HG03378 (cell line): ENCODE data around the gene PRKAR1B.

Experiments used
- ATAC-seq: cut with Tn5 transposase; IDR thresholded peaks from one replicate; pipeline ENCODE4 v1.9.1; 2021; ENCODE audit warnings: mild to moderate bottlenecking, moderate library complexity; ENCODE audit not compliant: unreplicated experiment

The PRKAR1B gene

GRCh38 chr7:607938-608337 lies 119.1 kb downstream of the PRKAR1B start:
- ATAC-seq = no peak

- no peak for ATAC-seq
Observed at GRCh38 chr7:605661-606450, 121.2 kb downstream of the PRKAR1B start.

GRCh38 chr7:604884-605531 lies 122.1 kb downstream of the PRKAR1B start:
- no peak for ATAC-seq

GRCh38 chr7:604001-604883 lies 122.8 kb downstream of the PRKAR1B start:
- ATAC-seq = peak; percentile 75

- no peak for ATAC-seq
Observed at GRCh38 chr7:603152-603951, 123.7 kb downstream of the PRKAR1B start.

GRCh38 chr7:602341-603141 lies 124.5 kb downstream of the PRKAR1B start:
- ATAC-seq = no peak

GRCh38 chr7:601595-602340 lies 125.3 kb downstream of the PRKAR1B start:
- ATAC-seq = no peak

GRCh38 chr7:601036-601594 lies 126.0 kb downstream of the PRKAR1B start:
- ATAC-seq = no peak

- ATAC-seq = no peak
Observed at GRCh38 chr7:600149-601035, 126.7 kb downstream of the PRKAR1B start.

GRCh38 chr7:598899-599298 lies 128.2 kb downstream of the PRKAR1B start:
- no peak for ATAC-seq

- ATAC-seq = no peak
Observed at GRCh38 chr7:597348-598178, 129.5 kb downstream of the PRKAR1B start.

GRCh38 chr7:596819-597182 lies 130.3 kb downstream of the PRKAR1B start:
- no peak for ATAC-seq

- no peak for ATAC-seq
Observed at GRCh38 chr7:596071-596818, 130.8 kb downstream of the PRKAR1B start.

GRCh38 chr7:595621-596010 lies 131.5 kb downstream of the PRKAR1B start:
- ATAC-seq = no peak

- ATAC-seq = no peak
Observed at GRCh38 chr7:594920-595620, 132.0 kb downstream of the PRKAR1B start.
